ENCODE results near the gene ZNF578. TPM values are rescaled to one million over a fixed set of nuclear protein-coding genes. Genes with fewer than 3 reads are reported as not detected.

The ZNF578 gene
- total and polyA plus RNA-seq, 2 of the 8 experiments (the other 6 are each of a cell fraction or from before 2014, with no cell fraction given) = 1.6 to 4.2 TPM

DNA sequence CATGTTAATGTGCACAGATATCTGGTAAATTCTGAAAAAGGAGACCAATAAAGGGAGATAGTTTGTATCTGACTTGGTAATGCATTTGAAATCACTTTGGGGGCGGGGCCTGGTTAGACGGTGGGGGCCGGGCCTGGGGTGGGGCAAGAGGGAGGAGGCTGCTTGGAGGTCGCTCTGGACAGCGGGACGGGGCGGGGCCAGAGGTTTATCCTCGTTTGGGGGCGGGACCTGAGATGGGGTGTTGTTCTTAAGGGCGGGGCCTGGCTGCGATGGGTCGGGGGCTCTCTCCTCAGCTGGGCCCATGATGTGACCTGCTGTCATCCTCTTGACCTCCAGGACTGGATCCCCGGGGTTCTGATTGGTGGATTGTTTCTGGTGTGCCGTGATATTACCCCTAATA is 69.2 kb downstream of the ZNF578 start:
- CTCF ChIA-PET (ENCODE audit: partially characterized antibody) = no interaction called here
- no peak for TF ChIP-seq NANOG (IDR thresholded peaks at IDR 0.05; ENCODE audit: insufficient read depth, low read depth, low read length, poor library complexity, severe bottlenecking)
- TF ChIP-seq RBBP5 (IDR thresholded peaks at IDR 0.05; ENCODE audit: borderline replicate concordance, low read depth, low read length) = no peak
- TF ChIP-seq SP2 (IDR thresholded peaks at IDR 0.05; ENCODE audit: low read length) = no peak
- no peak for TF ChIP-seq SUZ12 (IDR thresholded peaks at IDR 0.05; ENCODE audit: low read length)
- TF ChIP-seq RXRA (IDR thresholded peaks at IDR 0.05; ENCODE audit: insufficient read depth, low read depth, low read length) = no peak
- no peak for TF ChIP-seq RAD21 (IDR thresholded peaks at IDR 0.05 in 1 of 2, conservative IDR thresholded peaks at IDR 0.05 in 1 of 2; ENCODE audit: low read depth in 2 of 2, low read length in 2 of 2)
- TF ChIP-seq ATF3 (IDR thresholded peaks at IDR 0.05; ENCODE audit: insufficient read depth, low read depth, low read length) = no peak
- no peak for TF ChIP-seq SRF (IDR thresholded peaks at IDR 0.05; ENCODE audit: low read depth, low read length)
- TF ChIP-seq TAF7 (optimal IDR thresholded peaks at IDR 0.05; ENCODE audit: borderline replicate concordance, low read depth, low read length) = no peak
- TF ChIP-seq ZNF274 (IDR thresholded peaks at IDR 0.05; ENCODE audit: borderline replicate concordance, extremely low read depth, low read length) = no peak
- TF ChIP-seq GTF2F1 (IDR thresholded peaks at IDR 0.05; ENCODE audit: borderline replicate concordance, low read depth, low read length) = no peak
- no peak for TF ChIP-seq CREB1 (IDR thresholded peaks at IDR 0.05)
- TF ChIP-seq TAF1 (IDR thresholded peaks at IDR 0.05; ENCODE audit: low read depth, low read length) = no peak
- TF ChIP-seq EGR1 (IDR thresholded peaks at IDR 0.05; ENCODE audit: borderline replicate concordance, low read depth, low read length) = no peak
- no peak for TF ChIP-seq MAFK (IDR thresholded peaks at IDR 0.05; ENCODE audit: low read depth, low read length)

More for the DNA sequence above, 69.2 kb downstream of the ZNF578 start:
- H2AFZ ChIP-seq (ENCODE audit: low read length) = no peak overlapping the region
- DNase-seq (ENCODE audit: low read depth in 1 of 2, low spot score in 2 of 2) (no peak), FAIRE-seq (no peak)
- no peaks in the 10 kb centered on the region for H3K23me2 ChIP-seq (ENCODE audit: low read depth, low read length)
- H3K56ac ChIP-seq (replicated peaks; ENCODE audit: insufficient read length, low read depth, low read length) = no peak overlapping the region
- H3K27me3 ChIP-seq (replicated peaks in 1 of 4; ENCODE audit: control insufficient read depth in 3 of 4, extremely low read depth in 1 of 4, insufficient read depth in 3 of 4, low read length in 3 of 4) = no peaks in the 10 kb centered on the region
- H4K5ac ChIP-seq (ENCODE audit: insufficient read length, low read depth, low read length) = no peak overlapping the region
- H3K23ac ChIP-seq (ENCODE audit: insufficient read length) = no peak overlapping the region
- H4K20me1 ChIP-seq (replicated peaks in 1 of 2; ENCODE audit: control insufficient read depth in 1 of 2, insufficient read depth in 2 of 2, low read length in 2 of 2) = no peaks in the 10 kb centered on the region
- H3K4me1 ChIP-seq (replicated peaks in 1 of 4; ENCODE audit: control insufficient read depth in 3 of 4, insufficient read depth in 4 of 4, low read length in 3 of 4) = peaks cover 2 to 14% (median 10%) of the 10 kb centered on the region in 4 experiments; a peak in 5 of 7 replicates
- no peak overlapping the region for H3K9ac ChIP-seq (replicated peaks in 1 of 4; ENCODE audit: extremely low read depth in 1 of 4, low read depth in 3 of 4, low read length in 3 of 4)
- no peaks in the 10 kb centered on the region for H3K36me3 ChIP-seq (ENCODE audit: control insufficient read depth in 2 of 4, insufficient read depth in 4 of 4, low read length in 3 of 4)
- H2BK20ac ChIP-seq (ENCODE audit: low read length) = no peak overlapping the region
- no peak overlapping the region for H3K4ac ChIP-seq (replicated peaks; ENCODE audit: insufficient read length, low read depth, low read length)
- H4K8ac ChIP-seq (ENCODE audit: extremely low read depth, insufficient read depth, low read length) = no peak overlapping the region
- H3K4me3 ChIP-seq (ENCODE audit: extremely low read depth in 1 of 4, insufficient read depth in 2 of 4, low read depth in 3 of 4, low read length in 4 of 4) = no peak overlapping the region
- H3K79me2 ChIP-seq (ENCODE audit: control insufficient read depth in 1 of 2, insufficient read depth in 2 of 2, low read length in 2 of 2) = no peaks in the 10 kb centered on the region
- no peaks in the 10 kb centered on the region for H3K9me3 ChIP-seq (ENCODE audit: insufficient read depth in 2 of 2, low read depth in 1 of 2, low read length in 1 of 2)
- no peak overlapping the region for H3K14ac ChIP-seq (ENCODE audit: insufficient read length)
- H4K91ac ChIP-seq (replicated peaks; ENCODE audit: insufficient read length, low read length) = no peak overlapping the region
- H3K4me2 ChIP-seq (ENCODE audit: insufficient read depth in 1 of 2, low read depth in 2 of 2, low read length in 2 of 2) = no peak overlapping the region
- H2BK15ac ChIP-seq (ENCODE audit: low read length) = no peak overlapping the region
- no peak overlapping the region for H2BK12ac ChIP-seq (ENCODE audit: low read depth, low read length)
- H3K18ac ChIP-seq (ENCODE audit: extremely low read depth, low read length) = no peak overlapping the region
- H3K79me1 ChIP-seq (ENCODE audit: low read depth, low read length) = no peaks in the 10 kb centered on the region
- POLR2A ChIA-PET (ENCODE audit: partially characterized antibody) = no interaction called here
- no peak overlapping the region for H3K27ac ChIP-seq (ENCODE audit: low read depth, low read length)
- no peak overlapping the region for H2BK5ac ChIP-seq (ENCODE audit: low read depth, low read length)
- WGBS, 2 experiments (ENCODE audit: extremely low coverage in 1 of 2, insufficient coverage in 1 of 2, insufficient read length in 1 of 2, insufficient replicate concordance in 2 of 2, low coverage in 1 of 2, low lambda C conversion rate in 2 of 2, missing lambda C conversion rate in 1 of 2) = 90% methylated on average over 7 of the region's 14 CpGs; no CpG with 5 or more reads in 1 of the 2 experiments
- H2AK5ac ChIP-seq (ENCODE audit: low read depth, low read length) = no peak overlapping the region
- no peak overlapping the region for H2BK120ac ChIP-seq (replicated peaks; ENCODE audit: low read depth, low read length)

All from H1 (cell line).